ENCODE results near the gene EID1.
A peak's percentile ranks its signal among the peaks of the same experiment; 100 is the strongest.
"Not testable (repeated sequence)": the region's sequence is repeated elsewhere in the genome, so short reads cannot be mapped to it uniquely, and the experiment has no call there.

EID1 gene, protein sequence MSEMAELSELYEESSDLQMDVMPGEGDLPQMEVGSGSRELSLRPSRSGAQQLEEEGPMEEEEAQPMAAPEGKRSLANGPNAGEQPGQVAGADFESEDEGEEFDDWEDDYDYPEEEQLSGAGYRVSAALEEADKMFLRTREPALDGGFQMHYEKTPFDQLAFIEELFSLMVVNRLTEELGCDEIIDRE

GRCh38 chr15:48877630-48878595 lies at the start of gene EID1:
Gene EID1, plus strand, starts transcription at chr15:48878134. Its CDS starts 43 bp downstream, at chr15:48878177.
- peak; percentile 65 for DNase-seq

- DNase-seq = no peak
Observed at GRCh38 chr15:48828471-48828870, 49.5 kb upstream of the EID1 start.

GRCh38 chr15:48828906-48829305 lies 49.0 kb upstream of the EID1 start:
- DNase-seq = no peak

GRCh38 chr15:48832648-48833047 lies 45.3 kb upstream of the EID1 start:
- no peak for DNase-seq

GRCh38 chr15:48833526-48834239 lies 44.3 kb upstream of the EID1 start:
- no peak for DNase-seq

- DNase-seq = no peak
Observed at GRCh38 chr15:48834756-48835155, 43.2 kb upstream of the EID1 start.

GRCh38 chr15:48842501-48842900 lies 35.4 kb upstream of the EID1 start:
- no peak for DNase-seq

GRCh38 chr15:48845123-48845522 lies 32.8 kb upstream of the EID1 start:
- no peak for DNase-seq

DNA sequence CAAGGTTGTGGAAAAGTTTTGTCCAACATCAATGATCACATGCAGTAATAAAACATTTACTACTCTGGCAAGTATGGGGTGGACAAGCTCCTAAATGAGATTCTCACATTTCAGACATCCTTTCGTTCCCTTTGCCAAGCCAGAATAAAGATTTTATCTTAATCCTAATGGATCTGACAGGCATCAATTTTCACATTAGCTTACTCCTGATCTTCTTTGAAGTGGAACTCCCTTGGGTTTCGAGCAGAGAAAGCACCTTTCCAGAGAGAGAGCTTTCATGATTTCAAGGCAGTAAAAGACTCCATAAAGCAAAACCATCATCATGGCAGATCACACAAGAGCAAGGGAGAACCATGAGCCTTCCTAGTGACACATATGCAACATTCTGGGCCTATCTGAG lies 27.3 kb upstream of the EID1 start:
- DNase-seq = no peak

GRCh38 chr15:48851956-48852355 lies 26.0 kb upstream of the EID1 start:
- no peak for DNase-seq

DNA sequence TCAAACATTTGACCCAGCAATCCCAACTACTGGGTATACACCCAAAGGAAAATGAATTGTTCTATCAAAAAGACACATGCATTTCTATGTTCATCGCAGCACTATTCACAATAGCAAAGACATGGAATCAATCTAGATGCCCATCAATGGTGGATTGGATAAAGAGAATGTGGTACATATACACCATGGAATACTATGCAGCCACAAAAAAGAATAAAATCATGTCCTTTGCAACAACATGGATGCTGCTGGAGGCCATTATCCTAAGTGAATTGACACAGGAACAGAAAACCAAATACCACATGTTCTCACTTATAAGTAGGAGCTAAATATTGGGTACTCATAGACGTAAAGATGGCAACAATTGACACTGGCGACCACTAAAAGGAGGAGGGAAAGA lies 23.5 kb upstream of the EID1 start:
- DNase-seq = not testable (repeated sequence)

- no peak for DNase-seq
Observed at GRCh38 chr15:48855501-48856440, 22.2 kb upstream of the EID1 start.

DNA sequence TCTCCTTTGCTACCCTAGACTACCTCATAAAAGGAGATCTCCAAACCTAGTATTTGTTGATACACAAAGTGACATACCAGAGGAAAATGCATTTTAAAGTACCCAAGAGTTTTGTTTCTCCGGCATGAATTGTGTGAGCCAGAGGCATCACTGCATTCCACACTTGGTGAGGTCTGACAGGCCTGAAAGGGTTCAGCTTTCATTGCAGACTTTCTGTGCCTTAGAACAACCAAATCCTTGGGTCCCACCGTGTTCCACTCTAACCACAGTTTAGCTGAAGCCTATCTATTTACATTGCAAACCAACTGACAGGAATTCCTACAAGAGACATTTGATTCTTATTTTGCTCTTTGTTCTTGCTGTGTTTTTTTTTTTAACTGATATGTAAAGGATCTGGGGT lies 21.0 kb upstream of the EID1 start:
- DNase-seq = no peak

DNA sequence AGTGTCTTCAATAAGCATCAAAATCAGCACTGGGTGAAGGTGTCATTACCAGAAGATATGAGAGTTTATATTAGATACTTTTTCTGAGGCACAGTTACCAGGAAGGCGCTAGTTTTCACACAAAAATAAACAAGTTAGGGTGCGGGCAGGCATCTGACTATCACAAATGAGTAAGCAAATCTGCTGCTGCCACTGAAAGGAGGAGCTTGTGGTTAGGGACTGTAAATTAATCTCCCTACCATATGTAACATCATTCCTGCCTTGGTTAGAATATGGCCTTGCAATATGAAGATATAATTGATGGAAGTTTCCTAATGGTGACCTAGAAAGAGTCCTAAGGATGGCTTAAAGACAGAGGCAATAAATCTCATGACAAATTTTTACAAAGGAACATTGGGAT lies 19.5 kb upstream of the EID1 start:
- no peak for DNase-seq

DNA sequence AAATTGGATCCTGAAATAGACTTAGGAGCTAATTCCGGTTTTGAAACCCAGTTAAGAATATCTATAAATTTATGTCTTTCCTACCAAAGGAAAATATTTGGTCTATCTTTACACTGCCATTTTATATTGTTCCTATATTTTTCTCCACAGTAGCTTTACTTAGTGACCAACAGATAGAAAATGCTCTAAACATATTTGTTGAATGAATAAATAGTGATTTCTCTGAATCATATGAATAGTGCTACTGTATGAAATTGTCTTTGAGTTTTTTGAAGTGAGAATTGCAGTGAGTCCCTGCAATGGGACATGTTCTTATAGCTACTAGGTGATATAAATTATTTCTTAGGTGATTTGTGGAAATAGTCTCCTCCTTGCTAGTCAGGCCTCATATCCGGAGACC lies 18.5 kb upstream of the EID1 start:
- no peak for DNase-seq

- DNase-seq = no peak
Observed at GRCh38 chr15:48861813-48862431, 16.0 kb upstream of the EID1 start.

GRCh38 chr15:48862705-48863104 lies 15.2 kb upstream of the EID1 start:
- DNase-seq = no peak

GRCh38 chr15:48865370-48866079 lies 12.4 kb upstream of the EID1 start:
- no peak for DNase-seq

DNA sequence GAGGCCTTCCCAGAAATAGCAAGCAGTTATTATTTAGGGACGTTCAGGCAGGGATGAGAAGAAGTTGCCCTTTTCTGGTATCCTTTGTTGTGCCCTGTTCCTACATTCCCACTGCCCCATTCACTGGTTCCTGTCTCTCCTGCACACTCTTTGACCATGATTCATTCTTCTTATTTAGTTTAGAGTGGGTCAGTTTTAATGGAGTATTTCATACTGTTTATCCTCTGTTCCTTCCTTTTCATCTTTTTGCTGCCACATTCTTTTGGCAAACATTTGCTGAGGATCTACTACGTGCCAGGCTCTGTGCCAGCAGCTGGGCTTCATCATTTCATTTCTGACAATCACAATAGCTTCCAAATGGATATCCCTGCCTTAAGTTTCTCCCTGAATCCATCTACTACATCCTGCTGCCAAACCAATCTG lies 11.8 kb upstream of the EID1 start:
- DNase-seq = no peak

DNA sequence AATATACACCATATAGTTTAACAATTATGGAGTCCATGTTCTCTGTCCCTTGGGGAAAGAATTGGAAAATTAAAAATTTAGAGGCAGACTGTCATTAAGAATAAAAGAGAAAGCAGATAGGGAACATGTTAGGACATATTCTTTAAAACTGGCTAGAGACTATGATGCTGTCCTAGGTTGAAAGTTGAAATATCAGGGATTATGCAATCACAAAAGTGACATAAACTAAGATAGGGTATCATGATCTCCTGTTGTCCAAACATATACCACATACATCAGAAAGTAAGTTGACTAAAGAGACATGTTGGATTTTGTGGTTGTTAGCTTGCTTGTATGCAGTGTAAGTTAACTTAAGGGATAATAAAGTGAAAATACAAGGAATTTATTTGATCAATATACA lies 9.9 kb upstream of the EID1 start:
- DNase-seq = no peak

GRCh38 chr15:48868536-48868935 lies 9.4 kb upstream of the EID1 start:
- DNase-seq = no peak

Data from NCI-H187 treated with DMSO at 0.1 percent for 48 hours (cell line).